ENCODE measurements around the gene NUDT8.
"Not testable (repeated sequence)": the region's sequence is repeated elsewhere in the genome, so short reads cannot be mapped to it uniquely, and the experiment has no call there.

Gene NUDT8

GRCh38 chr11:67629386-67630227 lies at the start of gene NUDT8:
NUDT8 (minus strand) TSS chr11:67629937; CDS start chr11:67629911, 26 bp downstream.
- peak; percentile 89 to 92 for DNase-seq

DNA sequence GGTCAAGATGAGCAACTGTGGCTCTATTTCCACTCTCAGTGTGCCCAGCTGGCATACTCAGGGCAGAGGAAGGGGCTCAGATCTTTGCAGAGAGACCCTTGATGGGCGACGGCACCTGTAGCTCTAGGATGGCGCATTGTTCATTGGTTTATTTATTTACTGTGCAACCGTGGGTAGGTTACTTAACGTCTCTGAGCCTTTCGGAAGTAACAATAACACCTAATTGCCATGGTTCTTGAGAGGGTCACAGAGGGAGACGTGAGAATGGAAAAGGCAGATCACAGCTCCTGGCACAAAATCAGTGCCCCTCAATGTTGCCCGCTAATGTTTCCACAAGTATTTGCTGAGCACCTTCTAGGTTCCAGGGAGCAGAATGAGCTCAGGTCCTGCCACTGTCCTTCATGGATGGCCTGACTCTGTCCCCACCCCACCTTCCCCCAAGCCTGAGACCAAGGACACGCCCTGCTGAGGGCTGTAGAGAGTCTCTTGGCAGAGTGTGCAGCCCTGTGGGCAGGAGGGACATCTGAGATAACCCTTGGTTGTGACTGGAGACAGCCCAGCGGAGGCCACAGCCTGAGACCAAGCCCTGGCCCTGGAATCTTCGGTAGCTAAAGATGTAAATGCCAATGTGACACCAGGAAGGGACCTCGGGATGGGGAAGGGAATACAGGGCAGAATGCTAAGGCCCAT lies 45.5 kb upstream of the NUDT8 start:
- no peak for DNase-seq

GRCh38 chr11:67674442-67674871 lies 44.7 kb upstream of the NUDT8 start, which contains the start of gene ALDH3B2:
ALDH3B2 (minus strand) TSS chr11:67674623; CDS start chr11:67666935, 7,688 bp downstream.
- DNase-seq, result no peak

DNA sequence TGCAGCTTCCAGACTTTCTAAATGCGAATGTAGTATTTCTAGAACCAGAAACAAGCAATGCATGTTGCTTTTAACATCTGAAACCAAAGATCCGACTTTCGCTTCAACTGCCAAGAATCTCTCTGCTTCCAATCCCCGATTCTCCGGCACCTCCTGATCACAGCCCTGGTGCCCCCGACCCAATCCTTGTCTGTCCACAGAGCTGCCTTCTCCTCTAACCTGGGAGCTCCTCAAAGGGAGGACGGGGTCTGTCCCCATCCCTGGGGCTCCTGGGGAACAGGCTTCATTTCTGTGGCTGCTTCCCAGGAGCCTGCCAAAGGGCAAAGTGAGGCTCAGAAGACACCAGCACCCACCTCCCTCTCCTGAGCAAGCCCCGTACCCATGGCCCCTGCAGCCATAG lies 44.2 kb upstream of the NUDT8 start:
- DNase-seq, result no peak

DNA sequence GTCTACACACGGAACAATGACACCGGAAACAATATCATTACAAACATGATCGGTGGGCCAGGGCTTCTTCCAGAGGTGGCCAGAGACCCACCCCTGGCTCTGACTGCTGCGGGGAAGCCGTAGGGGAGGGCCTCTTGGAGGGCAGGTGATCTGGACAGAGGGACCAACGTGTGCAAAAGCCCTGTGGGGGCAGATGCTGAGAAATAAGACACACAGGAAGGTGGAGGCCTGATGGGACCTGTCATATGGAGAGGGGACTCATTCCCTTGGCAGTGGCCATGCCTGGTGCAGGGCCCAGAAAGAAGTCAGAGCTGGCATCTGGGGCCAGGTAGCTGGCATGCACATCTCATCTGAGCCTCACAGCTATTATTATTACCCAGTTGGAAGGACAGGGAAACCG lies 43.6 kb upstream of the NUDT8 start:
- no peak for DNase-seq

- no peak for DNase-seq
These were observed 41.4 kb upstream of the NUDT8 start for GRCh38 chr11:67671211-67671520.

- DNase-seq, result no peak
These were observed 40.8 kb upstream of the NUDT8 start for GRCh38 chr11:67670316-67671210.

DNA sequence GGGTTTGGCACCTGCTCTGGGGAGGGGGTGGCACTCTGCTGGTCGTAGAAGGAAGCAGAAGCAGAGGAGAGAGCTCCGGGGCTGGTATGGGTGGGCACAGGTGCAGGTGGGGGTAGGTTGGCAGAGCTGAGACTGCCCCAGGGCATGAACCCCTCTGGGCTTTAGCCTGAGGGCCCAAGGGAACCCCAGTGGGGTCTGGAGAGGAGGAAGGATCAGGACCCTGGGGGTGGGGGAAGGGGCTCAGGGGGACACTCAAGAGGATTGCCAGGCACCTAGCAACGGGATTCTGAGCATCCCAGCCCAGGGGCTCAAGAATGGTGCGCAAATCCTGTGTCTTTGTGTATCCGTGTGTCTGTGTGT lies 38.4 kb upstream of the NUDT8 start:
- no peak for DNase-seq

- DNase-seq, result no peak
These were observed 37.9 kb upstream of the NUDT8 start for GRCh38 chr11:67667490-67668191.

GRCh38 chr11:67666676-67667489 lies 37.1 kb upstream of the NUDT8 start:
- DNase-seq, result no peak

- no peak for DNase-seq
These were observed 36.5 kb upstream of the NUDT8 start for GRCh38 chr11:67666303-67666645.

DNA sequence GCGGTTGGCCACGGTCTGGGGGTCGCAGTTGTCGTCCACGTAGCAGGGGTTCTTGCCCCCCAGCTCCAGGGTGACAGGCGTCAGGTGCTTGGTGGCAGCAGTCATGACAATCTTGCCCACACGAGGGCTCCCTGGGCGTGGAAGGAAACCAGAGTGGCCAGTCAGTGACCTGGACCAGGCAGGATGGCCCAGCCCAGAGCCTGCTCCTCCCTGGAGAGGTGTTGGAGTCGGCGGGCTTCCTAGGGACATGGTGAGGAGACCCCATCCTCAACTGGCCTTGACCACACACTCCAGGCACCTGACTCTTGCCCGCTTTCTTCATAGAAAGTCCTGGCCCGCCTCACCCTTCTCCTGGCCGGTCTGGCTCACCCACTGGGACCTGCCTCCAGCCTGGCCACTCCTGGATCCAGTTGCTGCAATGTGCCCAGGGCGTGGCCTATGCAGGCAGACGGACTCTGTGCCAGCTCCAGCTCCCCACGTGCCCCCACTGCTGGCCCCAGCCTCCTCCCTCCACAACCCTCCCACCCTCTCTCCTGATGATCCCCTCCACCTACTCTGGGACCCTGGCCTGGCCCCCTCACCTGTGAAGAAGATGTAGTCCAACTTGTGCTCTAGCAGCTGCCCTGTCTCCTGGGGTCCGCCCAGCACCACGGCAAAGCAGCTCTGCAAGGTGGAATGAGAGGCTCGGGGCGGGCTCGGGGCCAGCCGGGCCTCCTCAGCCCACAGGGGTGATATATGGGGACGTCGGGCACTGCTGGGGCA lies 36.0 kb upstream of the NUDT8 start:
- no peak for DNase-seq

DNA sequence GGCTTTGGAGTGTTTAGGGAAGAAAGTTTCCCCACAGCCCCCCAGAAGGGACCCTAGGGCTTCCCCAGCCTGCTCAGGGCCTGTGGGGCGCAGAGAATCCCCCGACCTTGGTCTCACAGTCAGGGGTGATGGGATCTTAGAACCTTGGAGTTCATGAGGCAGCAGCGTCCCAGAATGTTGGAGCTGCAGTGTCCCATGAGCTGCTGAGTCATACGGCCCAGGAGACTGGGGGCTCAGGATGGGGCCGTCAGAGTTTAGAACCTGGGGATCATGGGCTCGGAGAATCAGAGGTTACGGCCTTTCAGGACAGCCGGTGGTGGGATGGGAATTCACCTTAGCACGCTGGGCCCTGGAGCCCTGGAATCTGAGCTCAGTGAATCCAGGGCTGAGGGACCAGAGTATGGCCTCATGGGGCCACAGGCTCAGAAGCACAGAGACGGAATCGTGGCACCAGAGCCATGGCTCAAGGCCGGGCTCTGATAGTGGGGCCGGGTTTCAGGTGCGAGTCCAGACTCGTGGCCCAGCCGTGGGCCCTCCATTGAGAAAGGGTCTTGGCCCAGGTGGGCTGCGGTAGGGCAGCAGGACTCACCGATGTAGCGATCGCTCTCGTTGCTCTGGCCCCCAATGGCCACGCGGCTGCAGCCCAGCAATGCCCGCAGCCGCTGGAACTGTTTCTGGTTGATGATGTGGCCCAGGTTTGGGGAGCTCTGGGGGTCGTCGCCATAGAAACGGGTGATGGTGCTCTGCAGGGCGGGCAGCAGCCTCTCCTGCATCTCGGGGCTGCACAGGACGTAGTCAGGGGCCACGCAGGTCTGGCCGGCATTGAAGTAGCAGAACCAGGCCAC lies 35.2 kb upstream of the NUDT8 start:
- no peak for DNase-seq

- no peak for DNase-seq
These were observed 34.5 kb upstream of the NUDT8 start for GRCh38 chr11:67664213-67664585.

GRCh38 chr11:67663532-67664212 lies 33.9 kb upstream of the NUDT8 start:
- no peak for DNase-seq

DNA sequence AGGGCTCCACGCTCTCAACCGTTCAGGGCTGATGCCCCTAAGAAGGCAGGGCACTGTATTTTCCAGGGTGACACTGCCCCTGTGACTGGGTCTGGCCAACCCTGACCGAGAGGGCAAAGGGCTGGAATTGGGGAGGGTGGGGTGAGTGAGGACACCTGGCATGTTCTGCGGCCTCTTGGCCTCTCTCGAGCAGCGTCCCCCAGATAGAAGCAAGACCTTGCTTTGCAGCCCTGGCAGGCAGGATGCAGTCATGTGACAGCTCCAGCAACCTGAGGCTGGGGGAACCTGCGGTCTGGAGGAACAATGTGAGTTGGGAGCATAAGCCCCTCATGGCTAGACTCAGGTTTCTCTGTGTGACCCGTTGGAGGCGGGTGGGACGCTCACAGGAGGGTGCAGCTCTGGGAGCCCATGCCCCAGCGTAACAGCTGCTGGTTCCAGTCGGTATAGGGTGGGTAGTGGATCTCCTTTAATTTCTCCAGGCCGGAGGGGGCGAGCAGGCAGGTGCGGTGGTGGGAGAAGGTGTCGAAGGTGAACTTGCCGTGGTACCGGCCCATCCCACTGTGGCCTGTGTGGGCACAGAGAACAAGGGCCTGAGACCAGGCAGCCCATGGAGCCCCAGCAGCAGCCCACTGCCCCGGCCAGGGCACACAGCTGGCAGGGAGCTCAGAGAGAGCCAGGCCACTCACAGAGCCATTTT lies 33.2 kb upstream of the NUDT8 start:
- no peak for DNase-seq

GRCh38 chr11:67662142-67662834 lies 32.6 kb upstream of the NUDT8 start:
- no peak for DNase-seq

DNA sequence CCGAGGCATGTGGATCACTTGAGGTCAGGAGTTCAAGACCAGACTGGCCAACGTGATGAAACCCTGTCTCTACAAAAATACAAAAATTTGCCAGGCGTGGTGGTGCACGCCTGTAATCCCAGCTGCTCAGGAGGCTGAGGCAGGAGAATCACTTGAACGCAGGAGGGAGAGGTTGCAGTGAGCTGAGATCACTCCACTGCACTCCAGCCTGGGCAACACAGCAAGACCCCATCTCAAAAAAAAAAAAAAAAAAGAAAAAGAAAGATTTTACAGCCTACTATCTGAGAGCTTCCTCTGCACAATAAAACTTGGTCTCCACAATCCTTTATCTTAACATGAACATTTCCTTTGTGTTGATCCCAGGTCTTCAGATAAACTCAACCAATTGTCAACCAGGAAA lies 31.0 kb upstream of the NUDT8 start:
- not testable (repeated sequence) for DNase-seq

Measured in activated CD4-positive, alpha-beta T cell treated with anti-CD3 and anti-CD28 coated beads, Interleukin-2, amount 50 U/mL, for 48 hours (primary cell).